OCI-M2 (cell line): ENCODE data around the gene PLK5.

Source experiments
- DNase-seq: peaks from one replicate; lab custom pipeline; 2025; ENCODE audit not compliant: unreplicated experiment; lab: John Stamatoyannopoulos, UW

Gene PLK5

DNA sequence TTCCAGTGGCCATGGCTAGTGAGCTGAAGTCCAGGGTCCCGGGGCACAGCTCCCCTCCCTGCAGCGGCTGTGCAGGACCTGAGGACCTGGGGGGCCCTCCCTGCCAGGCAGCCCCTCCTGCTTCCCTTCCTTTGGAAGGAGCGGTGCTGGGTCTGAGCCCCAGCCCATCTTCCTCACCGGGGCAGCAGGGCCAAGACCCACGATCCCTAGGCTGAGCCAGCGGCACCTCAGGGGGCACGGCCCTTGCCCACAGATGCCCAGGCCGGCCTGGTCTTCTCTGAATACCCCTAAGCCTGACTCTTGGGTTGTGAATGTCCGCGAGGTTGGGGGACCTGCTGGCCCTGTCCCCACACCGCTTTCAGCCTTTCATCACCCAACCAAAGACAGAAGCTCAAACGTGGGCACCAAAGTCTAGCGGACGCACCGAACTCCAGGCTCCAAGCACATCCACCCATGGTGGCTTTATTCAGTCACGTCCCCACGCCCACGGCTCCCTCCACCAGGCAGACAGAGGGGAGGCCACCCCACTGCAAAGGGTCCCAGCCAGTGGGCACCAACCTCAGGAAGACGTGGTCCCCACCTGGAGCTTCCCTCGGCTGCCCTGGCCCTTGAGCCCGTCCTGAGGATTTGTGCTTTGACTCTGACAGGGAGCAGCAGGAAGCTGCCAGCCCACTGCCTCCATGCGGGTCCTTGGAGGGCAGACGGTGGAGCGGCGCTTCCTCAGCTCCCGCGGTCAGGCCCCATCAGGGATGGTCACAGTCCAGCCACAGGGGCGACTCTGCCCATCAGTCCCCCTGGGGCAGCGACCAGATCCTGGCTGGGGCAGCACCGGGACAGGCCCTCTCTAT, 52.6 kb downstream of the PLK5 start:
- no peak for DNase-seq

DNA sequence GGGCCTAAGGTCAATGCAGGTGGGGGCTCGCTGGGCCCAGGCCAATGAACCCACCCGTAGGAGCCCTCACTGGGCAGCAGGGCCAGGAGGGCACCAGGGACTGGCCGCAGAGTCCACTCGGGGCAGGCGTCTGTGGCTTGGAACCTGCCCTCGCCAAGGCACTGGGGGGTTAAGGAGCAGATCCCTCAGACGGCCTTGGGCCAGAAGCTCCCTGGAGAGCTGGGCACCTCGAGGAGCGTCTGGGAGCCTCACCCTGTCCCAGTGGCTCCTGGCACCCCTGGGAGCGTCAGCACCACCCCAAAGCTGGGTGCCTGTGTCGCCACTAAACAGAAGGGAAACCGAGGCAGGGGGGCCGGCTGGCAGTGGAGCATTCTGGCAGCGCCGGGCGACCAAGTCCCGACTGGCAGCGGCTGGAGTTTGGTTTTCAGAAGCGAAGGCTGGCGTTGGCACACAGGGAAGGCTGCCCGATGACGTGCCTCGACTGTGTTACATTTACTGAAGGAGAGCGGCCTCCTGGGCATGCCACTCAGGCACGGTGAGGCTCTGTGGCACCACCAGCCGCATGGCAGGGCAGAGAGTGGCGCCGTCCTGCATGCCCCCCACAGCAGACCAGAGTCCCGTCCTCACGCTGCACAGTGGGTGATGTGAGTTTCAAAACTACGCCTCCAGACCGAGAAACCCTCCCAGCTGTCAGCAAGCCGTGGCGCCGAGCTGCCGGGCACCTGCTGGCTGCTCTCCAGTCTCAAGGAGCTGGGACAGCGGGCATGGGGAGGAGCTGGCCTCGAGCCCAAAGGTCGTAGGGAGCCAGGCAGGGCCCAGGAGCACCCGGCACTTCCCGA, 53.4 kb downstream of the PLK5 start:
- DNase-seq = no peak

- no peak for DNase-seq
Observed at GRCh38 chr19:1577929-1578618, 54.2 kb downstream of the PLK5 start.

- DNase-seq = no peak
Observed at GRCh38 chr19:1579222-1579621, 55.3 kb downstream of the PLK5 start.

GRCh38 chr19:1580382-1580781, 56.5 kb downstream of the PLK5 start:
- no peak for DNase-seq

- DNase-seq = no peak
Observed at GRCh38 chr19:1580957-1581356, 57.1 kb downstream of the PLK5 start.

- DNase-seq = no peak
Observed at GRCh38 chr19:1582201-1582600, 58.3 kb downstream of the PLK5 start.

DNA sequence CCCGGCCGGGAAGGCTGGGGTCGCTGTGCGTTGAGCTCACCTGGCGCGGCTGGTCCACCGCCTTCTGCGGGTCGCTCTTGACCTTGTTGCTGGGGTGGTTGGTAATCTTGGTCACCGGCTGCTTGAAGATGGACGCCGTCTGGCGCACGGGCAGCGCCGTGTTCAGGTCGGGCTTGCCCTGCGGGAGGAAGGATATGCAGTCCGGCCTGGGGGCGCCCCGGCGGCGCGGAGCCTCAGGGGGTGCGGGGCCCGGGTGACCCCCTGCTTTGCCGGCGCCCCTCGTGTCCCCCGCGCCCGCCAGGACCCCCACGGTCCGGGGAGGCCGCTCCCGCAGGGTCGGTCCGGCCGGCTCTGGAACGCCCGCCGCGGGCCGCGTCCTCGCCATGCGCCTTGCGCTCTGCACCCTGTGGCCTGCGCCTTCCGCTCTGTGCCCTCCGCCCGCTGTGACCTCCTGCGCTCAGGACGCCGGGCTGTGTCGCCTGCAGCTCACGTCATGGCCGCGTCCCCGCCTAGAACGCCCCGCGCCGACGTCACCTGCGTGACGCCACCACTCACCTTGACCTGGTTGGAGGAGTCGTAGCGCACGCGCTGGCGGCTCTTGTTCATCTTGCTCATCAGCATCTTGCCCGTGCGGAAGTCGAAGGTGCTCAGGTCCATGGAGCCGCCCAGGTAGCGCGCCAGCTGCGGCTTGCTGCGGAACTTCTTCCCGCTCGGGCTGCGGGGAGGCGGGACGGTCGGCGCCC, 60.8 kb downstream of the PLK5 start:
- DNase-seq = no peak

DNA sequence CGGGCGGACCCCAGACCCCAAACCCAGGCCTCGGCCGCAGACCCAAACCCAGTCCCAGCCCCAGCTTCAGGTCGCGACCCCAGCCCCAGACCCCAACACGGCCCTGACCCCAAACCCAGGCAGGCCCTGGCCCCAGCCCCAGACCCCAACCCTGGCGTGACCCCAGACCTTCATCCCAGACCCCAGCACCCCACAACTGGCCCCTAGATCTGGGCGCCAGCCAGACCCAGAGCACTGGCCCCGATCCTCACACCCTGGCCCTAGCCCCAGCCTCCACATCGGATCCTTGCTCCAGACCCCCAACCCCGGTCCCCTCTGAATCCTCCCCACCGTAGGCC, 61.3 kb downstream of the PLK5 start:
- DNase-seq = no peak
